Astrocyte (in vitro differentiated cells and primary cell): ENCODE measurements around the gene CDC25B. TPM values are rescaled to one million over a fixed set of nuclear protein-coding genes. Genes with fewer than 3 reads are reported as not detected.

Source experiments
- DNase-seq: peaks from one replicate; pipeline ENCODE4 v3.0.0-alpha.2; 2010; ENCODE audit warnings: low read depth
- FAIRE-seq: peaks from 2 replicates; lab custom pipeline; 2011; peaks lifted over from hg19 to GRCh38; lab: Jason Lieb, UNC
- H2AFZ ChIP-seq: 2 replicates; pipeline ENCODE4 v1.6.0; 2012; ENCODE audit warnings: low read depth, low read length, inconsistent platforms
- H3K27ac ChIP-seq: 2 replicates; pipeline ENCODE4 v1.5.1; 2011; ENCODE audit warnings: low read depth, low read length, inconsistent platforms
- H3K27me3 ChIP-seq: 2 replicates; pipeline ENCODE4 v1.6.0; 2011; ENCODE audit warnings: low read length, inconsistent platforms; ENCODE audit not compliant: insufficient read depth
- H3K36me3 ChIP-seq: 2 replicates; pipeline ENCODE4 v1.5.1; 2011; ENCODE audit warnings: low read length, inconsistent platforms; ENCODE audit not compliant: insufficient read depth
- H3K4me1 ChIP-seq: 2 replicates; pipeline ENCODE4 v1.5.1; 2011; ENCODE audit warnings: low read length, inconsistent platforms; ENCODE audit not compliant: insufficient read depth
- H3K4me2 ChIP-seq: 2 replicates; pipeline ENCODE4 v1.6.0; 2012; ENCODE audit warnings: low read length, inconsistent platforms
- H3K4me3 ChIP-seq: 2 replicates; pipeline ENCODE4 v1.5.1; 2011; ENCODE audit warnings: low read depth, mild to moderate bottlenecking, low read length, inconsistent platforms; ENCODE audit not compliant: insufficient read depth
- H3K79me2 ChIP-seq: 2 replicates; pipeline ENCODE4 v1.6.0; 2012; ENCODE audit warnings: mild to moderate bottlenecking, low read length, inconsistent platforms; ENCODE audit not compliant: insufficient read depth
- H3K9ac ChIP-seq: 2 replicates; pipeline ENCODE4 v1.6.0; 2012; ENCODE audit warnings: mild to moderate bottlenecking, low read length, inconsistent platforms
- H3K9me3 ChIP-seq: 2 replicates; pipeline ENCODE4 v1.5.1; 2012; ENCODE audit warnings: low read depth, mild to moderate bottlenecking, low read length, inconsistent platforms; ENCODE audit not compliant: insufficient read depth
- H4K20me1 ChIP-seq: 2 replicates; pipeline ENCODE4 v1.6.0; 2012; ENCODE audit warnings: low read length, inconsistent platforms; ENCODE audit not compliant: insufficient read depth
- H3K27ac Mint-ChIP-seq: one replicate; pipeline ENCODE4 v1.8.0; 2021; ENCODE audit warnings: mild to moderate bottlenecking, mixed read lengths; ENCODE audit not compliant: unreplicated experiment
- H3K27me3 Mint-ChIP-seq: one replicate; pipeline ENCODE4 v1.8.0; 2021; ENCODE audit warnings: low read depth, mixed read lengths; ENCODE audit not compliant: unreplicated experiment
- H3K36me3 Mint-ChIP-seq: one replicate; pipeline ENCODE4 v1.8.0; 2021; ENCODE audit warnings: low read depth, mixed read lengths; ENCODE audit not compliant: unreplicated experiment
- H3K4me1 Mint-ChIP-seq: one replicate; pipeline ENCODE4 v1.8.0; 2021; ENCODE audit warnings: low read depth, mixed read lengths; ENCODE audit not compliant: unreplicated experiment
- H3K4me3 Mint-ChIP-seq: one replicate; pipeline ENCODE4 v1.8.0; 2021; ENCODE audit warnings: mild to moderate bottlenecking, moderate library complexity, mixed read lengths; ENCODE audit not compliant: unreplicated experiment
- H3K9me3 Mint-ChIP-seq: one replicate; pipeline ENCODE4 v1.8.0; 2021; ENCODE audit warnings: mild to moderate bottlenecking, mixed read lengths; ENCODE audit not compliant: unreplicated experiment
- EZH2 ChIP-seq: IDR thresholded peaks from 2 replicates; pipeline ENCODE4 v1.6.1; 2012; ENCODE audit warnings: mild to moderate bottlenecking, low read length, inconsistent platforms; ENCODE audit not compliant: insufficient read depth
- total RNA-seq: library from RNA; stranded (reverse); gene quantifications from 2 replicates; pipeline ENCODE4 v1.2.1, GENCODE V29; 2021
- TF ChIP-seq, protein P1 (sequence below): IDR thresholded peaks from 2 replicates; pipeline ENCODE4 v1.5.1; 2011; ENCODE audit warnings: low read depth, mild to moderate bottlenecking, inconsistent platforms, low read length, moderate library complexity; ENCODE audit not compliant: insufficient read depth

The CDC25B gene
- total RNA-seq, 1 donor from 2014 or later: 8.5 TPM

DNA sequence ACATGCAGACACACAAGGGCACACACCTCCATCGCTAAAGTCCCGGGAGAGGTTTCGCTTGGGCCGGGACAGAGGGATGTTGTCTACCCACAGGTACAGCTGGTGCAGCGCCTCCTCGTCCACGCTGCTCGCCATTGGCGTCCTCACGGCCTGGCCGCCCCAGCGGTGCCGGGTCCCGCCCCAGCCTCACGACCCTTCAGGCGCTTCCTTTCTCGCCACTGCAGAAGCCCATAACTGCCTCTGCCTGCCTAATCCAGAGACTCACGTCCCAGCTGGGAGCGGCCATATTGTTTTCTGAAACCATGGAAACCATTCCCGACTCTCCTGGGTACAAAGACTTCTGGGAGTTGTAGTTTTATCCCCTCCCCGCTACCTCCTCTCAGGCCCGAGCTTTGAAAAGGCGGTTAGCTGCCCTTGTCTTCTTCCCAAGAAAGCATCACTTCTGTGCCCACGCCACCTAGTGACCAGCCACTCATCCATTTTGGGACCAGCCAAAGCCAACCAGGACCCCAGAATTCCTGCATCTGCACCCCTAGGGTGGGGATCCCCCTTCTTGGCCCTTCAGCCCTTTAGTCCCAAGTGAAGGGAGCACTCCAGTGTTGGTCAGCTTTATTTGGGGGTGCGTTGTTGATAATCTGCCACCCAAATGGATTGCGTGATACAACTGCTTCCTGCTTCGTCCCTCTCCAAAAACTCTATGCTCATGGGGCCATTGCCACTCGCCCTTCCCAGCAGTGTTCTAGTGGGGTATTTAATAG lies 14.8 kb upstream of the CDC25B start, which contains the start of gene SPEF1:
SPEF1 (minus strand) TSS at position 296 of the 758 bp plus-strand sequence; CDS start at position 135, 161 bp downstream.
- H3K27ac Mint-ChIP-seq: peak within 1 kb of the TSS; percentile 36
- peaks cover 18% of the 10 kb centered on the region for H3K4me1 ChIP-seq
- no peaks in the 10 kb centered on the region for H3K9me3 Mint-ChIP-seq
- H3K9me3 ChIP-seq: no peaks in the 10 kb centered on the region
- H3K79me2 ChIP-seq: peaks cover 35% of the 10 kb centered on the region
- H3K36me3 ChIP-seq: no peaks in the 10 kb centered on the region
- peaks cover 2% of the 10 kb centered on the region for H3K36me3 Mint-ChIP-seq
- no peak within 1 kb of the TSS for H3K27ac ChIP-seq
- H3K4me3 Mint-ChIP-seq: peak within 1 kb of the TSS; percentile 75
- peak within 1 kb of the TSS; percentile 36 for H3K9ac ChIP-seq
- no peak for TF ChIP-seq EZH2
- TF ChIP-seq, protein P1, sequence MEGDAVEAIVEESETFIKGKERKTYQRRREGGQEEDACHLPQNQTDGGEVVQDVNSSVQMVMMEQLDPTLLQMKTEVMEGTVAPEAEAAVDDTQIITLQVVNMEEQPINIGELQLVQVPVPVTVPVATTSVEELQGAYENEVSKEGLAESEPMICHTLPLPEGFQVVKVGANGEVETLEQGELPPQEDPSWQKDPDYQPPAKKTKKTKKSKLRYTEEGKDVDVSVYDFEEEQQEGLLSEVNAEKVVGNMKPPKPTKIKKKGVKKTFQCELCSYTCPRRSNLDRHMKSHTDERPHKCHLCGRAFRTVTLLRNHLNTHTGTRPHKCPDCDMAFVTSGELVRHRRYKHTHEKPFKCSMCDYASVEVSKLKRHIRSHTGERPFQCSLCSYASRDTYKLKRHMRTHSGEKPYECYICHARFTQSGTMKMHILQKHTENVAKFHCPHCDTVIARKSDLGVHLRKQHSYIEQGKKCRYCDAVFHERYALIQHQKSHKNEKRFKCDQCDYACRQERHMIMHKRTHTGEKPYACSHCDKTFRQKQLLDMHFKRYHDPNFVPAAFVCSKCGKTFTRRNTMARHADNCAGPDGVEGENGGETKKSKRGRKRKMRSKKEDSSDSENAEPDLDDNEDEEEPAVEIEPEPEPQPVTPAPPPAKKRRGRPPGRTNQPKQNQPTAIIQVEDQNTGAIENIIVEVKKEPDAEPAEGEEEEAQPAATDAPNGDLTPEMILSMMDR: peak; percentile 32
- H4K20me1 ChIP-seq: peaks cover 48% of the 10 kb centered on the region
- H2AFZ ChIP-seq: peak within 1 kb of the TSS; percentile 35
- H3K4me3 ChIP-seq: peak within 1 kb of the TSS; percentile 50
- DNase-seq: peak; percentile 77
- peaks cover 5% of the 10 kb centered on the region for H3K27me3 ChIP-seq
- peaks cover 16% of the 10 kb centered on the region for H3K27me3 Mint-ChIP-seq
- H3K4me1 Mint-ChIP-seq: peaks cover 9% of the 10 kb centered on the region
- peak within 1 kb of the TSS; percentile 87 for H3K4me2 ChIP-seq
- FAIRE-seq: peak; percentile 84

GRCh38 chr20:3782597-3782996 lies 13.5 kb upstream of the CDC25B start:
- Mint-ChIP-seq H3K4me3 (no peak overlapping the region), H3K36me3 (peaks cover 2% of the 10 kb centered on the region), H3K27ac (no peak overlapping the region), H3K9me3 (no peaks in the 10 kb centered on the region), H3K27me3 (peaks cover 7% of the 10 kb centered on the region), H3K4me1 (peaks cover 9% of the 10 kb centered on the region)
- H3K27me3 ChIP-seq: peaks cover 5% of the 10 kb centered on the region
- H4K20me1 ChIP-seq: peaks cover 48% of the 10 kb centered on the region
- no peak overlapping the region for H3K4me2 ChIP-seq
- H3K4me3 ChIP-seq: no peak overlapping the region
- no peak overlapping the region for H3K27ac ChIP-seq
- TF ChIP-seq EZH2: no peak
- TF ChIP-seq, protein P1: no peak
- no peaks in the 10 kb centered on the region for H3K9me3 ChIP-seq
- H3K36me3 ChIP-seq: no peaks in the 10 kb centered on the region
- H3K79me2 ChIP-seq: peaks cover 35% of the 10 kb centered on the region
- H3K9ac ChIP-seq: no peak overlapping the region
- H2AFZ ChIP-seq: no peak overlapping the region
- peaks cover 18% of the 10 kb centered on the region for H3K4me1 ChIP-seq
- no peak for DNase-seq
- no peak for FAIRE-seq

GRCh38 chr20:3783068-3783489 lies 13.0 kb upstream of the CDC25B start:
- Histone ChIP-seq H2AFZ (no peak overlapping the region), H3K27ac (no peak overlapping the region), H3K4me1 (peaks cover 18% of the 10 kb centered on the region), H3K4me3 (no peak overlapping the region), H3K9me3 (no peaks in the 10 kb centered on the region), H3K36me3 (no peaks in the 10 kb centered on the region), H3K9ac (no peak overlapping the region), H3K27me3 (peaks cover 5% of the 10 kb centered on the region), H3K79me2 (peaks cover 35% of the 10 kb centered on the region), H4K20me1 (peaks cover 48% of the 10 kb centered on the region), H3K4me2 (peak overlapping the region; percentile 97)
- Mint-ChIP-seq H3K4me3 (no peak overlapping the region), H3K27me3 (peaks cover 7% of the 10 kb centered on the region), H3K4me1 (peaks cover 9% of the 10 kb centered on the region), H3K9me3 (no peaks in the 10 kb centered on the region), H3K36me3 (peaks cover 2% of the 10 kb centered on the region), H3K27ac (no peak overlapping the region)
- TF ChIP-seq, protein P1: no peak
- TF ChIP-seq EZH2: no peak
- FAIRE-seq: no peak
- no peak for DNase-seq
